ENCODE measurements around the gene HADHA. TPM values are rescaled to one million over a fixed set of nuclear protein-coding genes. Genes with fewer than 3 reads are reported as not detected.

The HADHA gene
- total RNA-seq, 2 donors from 2014 or later: 98.3 to 110 TPM

GRCh38 chr2:26212011-26212410 is 32.4 kb downstream of the HADHA start:
- ATAC-seq: no peak
- Histone ChIP-seq H3K36me3 (replicated peaks in 1 of 2; ENCODE audit: insufficient read depth in 1 of 2, low read depth in 2 of 2) (peaks cover 10 to 26% of the 10 kb centered on the region in 2 donors), H3K27me3 (no peaks in the 10 kb centered on the region), H3K27ac (no peak overlapping the region), H3K9me3 (no peaks in the 10 kb centered on the region), H3K4me1 (no peaks in the 10 kb centered on the region), H3K4me3 (no peak overlapping the region)
- WGBS, 2 donors: 90 to 96% methylated on average over 5 of the region's 5 CpGs
- TF ChIP-seq, protein P1, sequence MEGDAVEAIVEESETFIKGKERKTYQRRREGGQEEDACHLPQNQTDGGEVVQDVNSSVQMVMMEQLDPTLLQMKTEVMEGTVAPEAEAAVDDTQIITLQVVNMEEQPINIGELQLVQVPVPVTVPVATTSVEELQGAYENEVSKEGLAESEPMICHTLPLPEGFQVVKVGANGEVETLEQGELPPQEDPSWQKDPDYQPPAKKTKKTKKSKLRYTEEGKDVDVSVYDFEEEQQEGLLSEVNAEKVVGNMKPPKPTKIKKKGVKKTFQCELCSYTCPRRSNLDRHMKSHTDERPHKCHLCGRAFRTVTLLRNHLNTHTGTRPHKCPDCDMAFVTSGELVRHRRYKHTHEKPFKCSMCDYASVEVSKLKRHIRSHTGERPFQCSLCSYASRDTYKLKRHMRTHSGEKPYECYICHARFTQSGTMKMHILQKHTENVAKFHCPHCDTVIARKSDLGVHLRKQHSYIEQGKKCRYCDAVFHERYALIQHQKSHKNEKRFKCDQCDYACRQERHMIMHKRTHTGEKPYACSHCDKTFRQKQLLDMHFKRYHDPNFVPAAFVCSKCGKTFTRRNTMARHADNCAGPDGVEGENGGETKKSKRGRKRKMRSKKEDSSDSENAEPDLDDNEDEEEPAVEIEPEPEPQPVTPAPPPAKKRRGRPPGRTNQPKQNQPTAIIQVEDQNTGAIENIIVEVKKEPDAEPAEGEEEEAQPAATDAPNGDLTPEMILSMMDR (IDR thresholded peaks at IDR 0.05): no peak
- TF ChIP-seq POLR2A (IDR thresholded peaks at IDR 0.05): no peak
- intact Hi-C loops (cut with DNase I): no loop called here
- DNase-seq: no peak

DNA sequence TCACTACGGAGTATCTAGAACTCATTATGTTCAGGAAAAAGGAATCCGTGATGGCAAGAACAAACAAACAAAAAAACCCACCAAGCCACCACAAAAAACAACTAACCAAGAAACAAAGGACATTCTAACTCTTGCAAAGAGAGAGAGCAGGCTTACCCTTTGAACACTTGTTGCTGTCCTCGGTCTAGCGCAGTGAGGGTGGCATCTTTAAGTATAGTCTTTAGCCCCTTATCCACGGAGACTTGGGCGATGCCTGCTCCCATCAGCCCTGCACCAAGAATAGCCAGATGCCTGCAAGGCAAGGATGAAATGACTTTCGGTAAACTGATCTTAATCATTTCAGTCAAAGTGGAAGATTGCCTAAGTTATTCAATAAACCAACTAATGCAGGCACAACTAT is 40.5 kb downstream of the HADHA start:
- H3K4me1 ChIP-seq: no peaks in the 10 kb centered on the region
- DNase-seq (no peak), ATAC-seq (no peak)
- intact Hi-C loops (cut with DNase I): no loop called here
- TF ChIP-seq POLR2A (IDR thresholded peaks at IDR 0.05): no peak
- H3K36me3 ChIP-seq (replicated peaks in 1 of 2; ENCODE audit: insufficient read depth in 1 of 2, low read depth in 2 of 2): peaks cover 6 to 21% of the 10 kb centered on the region in 2 donors
- no peaks in the 10 kb centered on the region for H3K27me3 ChIP-seq
- H3K27ac ChIP-seq: no peak overlapping the region
- no peak overlapping the region for H3K4me3 ChIP-seq
- 92 to 93% methylated on average over 7 of the region's 7 CpGs for WGBS, 2 donors
- no peaks in the 10 kb centered on the region for H3K9me3 ChIP-seq

DNA sequence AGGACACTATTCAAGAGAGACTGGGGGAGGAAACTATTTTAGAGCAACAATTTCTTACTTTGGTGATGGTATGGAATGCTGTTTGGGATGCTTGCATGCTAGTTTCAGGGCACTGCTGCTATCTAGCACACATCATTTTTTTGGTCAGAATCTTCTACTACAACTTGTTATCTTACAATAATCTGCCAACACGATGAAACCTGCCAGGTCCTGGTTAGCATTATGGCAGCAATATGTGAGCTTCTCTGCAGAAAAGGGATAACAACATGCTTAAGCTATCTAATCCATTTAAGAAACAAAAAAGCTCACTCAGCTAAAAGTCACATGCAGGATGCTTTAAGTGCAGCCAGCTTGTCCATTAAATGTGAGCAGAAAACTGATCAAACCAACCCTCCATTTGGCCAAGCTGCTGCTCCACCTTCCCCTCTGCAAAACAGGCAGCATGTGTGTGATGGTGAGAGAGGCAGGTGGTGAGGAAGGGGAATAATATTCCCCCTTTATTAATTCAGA is 41.4 kb downstream of the HADHA start:
- intact Hi-C loops (cut with DNase I): no loop called here
- H3K36me3 ChIP-seq (replicated peaks in 1 of 2; ENCODE audit: insufficient read depth in 1 of 2, low read depth in 2 of 2): peaks cover 5 to 21% of the 10 kb centered on the region in 2 donors

DNA sequence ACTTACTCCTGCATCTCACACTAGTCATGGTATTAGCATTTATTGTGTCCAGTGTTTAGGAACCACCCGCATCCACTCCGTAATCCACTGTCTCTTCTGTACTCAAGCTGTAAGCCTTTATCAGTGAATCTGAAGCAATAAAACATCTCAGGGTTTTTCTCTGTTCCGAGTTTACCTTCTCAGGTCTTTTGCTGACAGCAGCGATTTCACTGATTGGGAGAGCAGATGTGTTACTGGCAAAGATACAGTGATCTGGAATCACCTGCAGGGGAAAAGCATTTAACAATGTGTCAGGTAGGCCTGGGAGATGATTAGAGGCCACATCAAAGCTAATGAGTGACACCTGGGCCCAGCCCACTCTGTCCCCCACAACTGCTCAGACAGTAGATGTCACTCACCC is 46.9 kb downstream of the HADHA start:
- Histone ChIP-seq H3K4me1 (no peaks in the 10 kb centered on the region), H3K27me3 (no peaks in the 10 kb centered on the region), H3K4me3 (no peak overlapping the region), H3K36me3 (replicated peaks in 1 of 2; ENCODE audit: insufficient read depth in 1 of 2, low read depth in 2 of 2) (peaks cover 27 to 40% of the 10 kb centered on the region in 2 donors), H3K27ac (no peak overlapping the region), H3K9me3 (no peaks in the 10 kb centered on the region)
- intact Hi-C loops (cut with DNase I): no loop called here
- ATAC-seq (no peak), DNase-seq (no peak)
- 87 to 90% methylated on average over 4 of the region's 4 CpGs for WGBS, 2 donors
- TF ChIP-seq, protein P1 (IDR thresholded peaks at IDR 0.05): no peak
- TF ChIP-seq POLR2A (IDR thresholded peaks at IDR 0.05): no peak

More for the DNA sequence above, 41.4 kb downstream of the HADHA start:
- DNase-seq (no peak), ATAC-seq (no peak)
- TF ChIP-seq, protein P1 (IDR thresholded peaks at IDR 0.05): no peak
- no peak for TF ChIP-seq POLR2A (IDR thresholded peaks at IDR 0.05)
- WGBS, 2 donors: 25 to 29% methylated on average over 1 of the region's 1 CpG
- Histone ChIP-seq H3K4me3 (no peak overlapping the region), H3K9me3 (no peaks in the 10 kb centered on the region), H3K27ac (no peak overlapping the region), H3K4me1 (no peaks in the 10 kb centered on the region), H3K27me3 (no peaks in the 10 kb centered on the region)

DNA sequence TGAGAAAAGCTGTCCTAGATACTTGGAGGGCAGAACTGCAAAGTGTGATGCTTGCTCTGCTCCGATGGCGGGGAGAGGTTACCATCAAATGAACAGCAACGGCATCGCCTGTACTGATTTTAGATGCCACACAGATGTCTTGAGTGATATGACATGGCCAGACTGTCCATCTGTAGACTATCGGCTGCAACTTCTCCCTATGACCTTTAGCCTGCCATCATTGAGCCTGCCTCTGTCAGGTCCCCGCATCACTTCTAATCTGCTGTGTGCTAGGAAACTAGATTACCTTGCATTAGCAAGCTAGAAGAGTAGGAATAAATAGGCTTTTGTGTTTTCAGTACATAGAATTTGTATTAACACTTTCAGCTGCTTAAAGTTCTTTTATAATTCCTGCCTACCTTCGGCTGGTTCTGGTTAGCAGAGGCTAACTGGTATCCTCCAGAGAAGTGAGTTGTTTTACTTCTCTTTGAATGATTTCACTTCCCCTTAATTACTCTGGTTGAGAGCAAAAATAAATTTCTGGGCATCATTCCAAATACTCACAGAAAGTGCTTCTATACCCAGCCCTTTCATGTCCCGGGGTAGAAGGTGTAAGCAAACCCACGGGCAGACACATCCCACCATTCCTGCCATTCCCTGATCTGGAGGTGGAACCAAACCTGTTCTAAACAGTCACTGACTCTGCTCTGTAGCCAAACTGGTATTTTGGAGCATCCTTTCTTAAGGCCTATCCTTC is 47.6 kb downstream of the HADHA start:
- H3K4me3 ChIP-seq: no peak overlapping the region
- TF ChIP-seq POLR2A (IDR thresholded peaks at IDR 0.05): no peak
- TF ChIP-seq, protein P1 (IDR thresholded peaks at IDR 0.05): no peak
- H3K27me3 ChIP-seq: no peaks in the 10 kb centered on the region
- peaks cover 34 to 41% of the 10 kb centered on the region in 2 donors for H3K36me3 ChIP-seq (replicated peaks in 1 of 2; ENCODE audit: insufficient read depth in 1 of 2, low read depth in 2 of 2)
- DNase-seq (no peak), ATAC-seq (no peak)
- no peaks in the 10 kb centered on the region for H3K9me3 ChIP-seq
- intact Hi-C loops (cut with DNase I): no loop called here
- H3K4me1 ChIP-seq: no peaks in the 10 kb centered on the region
- WGBS, 2 donors: 84% methylated on average over 9 of the region's 9 CpGs
- H3K27ac ChIP-seq: no peak overlapping the region
